NCI-H82 treated with DMSO at 0.1 percent for 48 hours (cell line): ENCODE data around the gene IRF2BP2.
A peak's percentile ranks its signal among the peaks of the same experiment; 100 is the strongest.

Source experiments
- DNase-seq: peaks from one replicate; lab custom pipeline; 2025; ENCODE audit not compliant: unreplicated experiment; lab: John Stamatoyannopoulos, UW

IRF2BP2 gene

GRCh38 chr1:234610061-234610665 lies at the start of gene IRF2BP2:
Gene IRF2BP2, minus strand, starts transcription at chr1:234610178. Its CDS starts 684 bp downstream, at chr1:234609494.
- DNase-seq = peak; percentile 84

- DNase-seq = no peak
Measured at GRCh38 chr1:234659538-234659937, 49.6 kb upstream of the IRF2BP2 start.

GRCh38 chr1:234658138-234658537 lies 48.2 kb upstream of the IRF2BP2 start:
- DNase-seq = no peak

- no peak for DNase-seq
Measured at GRCh38 chr1:234656944-234657654, 47.1 kb upstream of the IRF2BP2 start.

GRCh38 chr1:234656070-234656895 lies 46.3 kb upstream of the IRF2BP2 start:
- no peak for DNase-seq

- DNase-seq = no peak
Measured at GRCh38 chr1:234655328-234656069, 45.5 kb upstream of the IRF2BP2 start.

GRCh38 chr1:234654002-234654733 lies 44.2 kb upstream of the IRF2BP2 start:
- DNase-seq = no peak

- peak; percentile 32 for DNase-seq
Measured at GRCh38 chr1:234649432-234650081, 39.6 kb upstream of the IRF2BP2 start.

- no peak for DNase-seq
Measured at GRCh38 chr1:234647758-234648157, 37.8 kb upstream of the IRF2BP2 start.

- no peak for DNase-seq
Measured at GRCh38 chr1:234647245-234647644, 37.3 kb upstream of the IRF2BP2 start.

- no peak for DNase-seq
Measured at GRCh38 chr1:234645964-234646363, 36.0 kb upstream of the IRF2BP2 start.

GRCh38 chr1:234645474-234645953 lies 35.5 kb upstream of the IRF2BP2 start:
- DNase-seq = no peak

- DNase-seq = no peak
Measured at GRCh38 chr1:234644928-234645327, 35.0 kb upstream of the IRF2BP2 start.

GRCh38 chr1:234643850-234644134 lies 33.8 kb upstream of the IRF2BP2 start:
- no peak for DNase-seq

- DNase-seq = no peak
Measured at GRCh38 chr1:234643111-234643849, 33.3 kb upstream of the IRF2BP2 start.

GRCh38 chr1:234642428-234642827 lies 32.5 kb upstream of the IRF2BP2 start:
- no peak for DNase-seq

- DNase-seq = no peak
Measured at GRCh38 chr1:234639961-234640360, 30.0 kb upstream of the IRF2BP2 start.

GRCh38 chr1:234638832-234639799 lies 29.1 kb upstream of the IRF2BP2 start:
- DNase-seq = peak; percentile 17
